ENCODE measurements around the gene TPD52L3.

- TF ChIP-seq CTCF (IDR thresholded peaks at IDR 0.05; ENCODE audit: low read length) (no peak), EZH2 (IDR thresholded peaks at IDR 0.05; ENCODE audit: borderline replicate concordance, low read length) (no peak)
Observed at GRCh38 chr9:6348766-6349165, 20.6 kb downstream of the TPD52L3 start.

All from OCI-LY1 (cell line).